ENCODE data around the gene MOV10L1.

- no peak for TF ChIP-seq CTCF (IDR thresholded peaks at IDR 0.05; ENCODE audit: low read length)
- TF ChIP-seq EZH2 (optimal IDR thresholded peaks at IDR 0.05; ENCODE audit: low read depth, low read length) = no peak
- TF ChIP-seq EZH2phosphoT487 (IDR thresholded peaks at IDR 0.05; ENCODE audit: low read length) = no peak
These were observed 112.4 kb downstream of the MOV10L1 start for GRCh38 chr22:50202130-50202666.

All from MM.1S (cell line).